ENCODE results near the gene RAB11FIP4.

Gene RAB11FIP4

GRCh38 chr17:31487063-31487647 is 95.7 kb downstream of the RAB11FIP4 start:
- DNase-seq (ENCODE audit: low read depth) = no peak

DNA sequence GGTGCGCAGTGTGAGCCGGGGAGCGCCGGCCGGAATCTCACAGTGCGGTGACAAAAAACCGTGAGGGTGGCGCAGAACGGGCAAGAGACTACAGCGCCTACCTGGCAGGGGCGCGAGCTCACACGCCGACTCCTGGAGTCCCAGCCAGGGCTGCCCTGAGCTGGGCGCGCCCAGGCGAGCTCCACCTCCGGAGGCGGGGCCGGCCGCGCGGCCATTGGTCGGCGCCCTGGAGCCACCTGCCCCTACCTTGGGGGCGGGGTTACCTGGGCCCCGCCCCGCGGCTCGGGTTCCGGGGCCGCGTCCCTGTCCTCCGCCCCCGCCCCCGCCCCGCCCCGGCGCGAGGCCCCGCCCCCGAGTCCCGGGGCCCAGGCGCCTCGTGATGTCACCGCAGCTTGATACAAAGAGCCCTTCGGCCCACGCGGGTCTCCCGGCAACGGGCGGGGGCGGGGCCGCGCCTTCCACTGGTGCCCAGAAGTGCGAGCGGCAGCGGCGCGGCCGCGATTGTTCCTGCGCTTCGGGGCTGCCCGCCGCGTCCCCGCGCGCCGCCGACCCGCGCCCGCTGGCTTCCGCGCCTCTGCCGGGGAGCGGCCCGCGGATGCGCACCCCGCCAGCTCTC is 96.3 kb downstream of the RAB11FIP4 start:
- DNase-seq (ENCODE audit: low read depth) = no peak

DNA sequence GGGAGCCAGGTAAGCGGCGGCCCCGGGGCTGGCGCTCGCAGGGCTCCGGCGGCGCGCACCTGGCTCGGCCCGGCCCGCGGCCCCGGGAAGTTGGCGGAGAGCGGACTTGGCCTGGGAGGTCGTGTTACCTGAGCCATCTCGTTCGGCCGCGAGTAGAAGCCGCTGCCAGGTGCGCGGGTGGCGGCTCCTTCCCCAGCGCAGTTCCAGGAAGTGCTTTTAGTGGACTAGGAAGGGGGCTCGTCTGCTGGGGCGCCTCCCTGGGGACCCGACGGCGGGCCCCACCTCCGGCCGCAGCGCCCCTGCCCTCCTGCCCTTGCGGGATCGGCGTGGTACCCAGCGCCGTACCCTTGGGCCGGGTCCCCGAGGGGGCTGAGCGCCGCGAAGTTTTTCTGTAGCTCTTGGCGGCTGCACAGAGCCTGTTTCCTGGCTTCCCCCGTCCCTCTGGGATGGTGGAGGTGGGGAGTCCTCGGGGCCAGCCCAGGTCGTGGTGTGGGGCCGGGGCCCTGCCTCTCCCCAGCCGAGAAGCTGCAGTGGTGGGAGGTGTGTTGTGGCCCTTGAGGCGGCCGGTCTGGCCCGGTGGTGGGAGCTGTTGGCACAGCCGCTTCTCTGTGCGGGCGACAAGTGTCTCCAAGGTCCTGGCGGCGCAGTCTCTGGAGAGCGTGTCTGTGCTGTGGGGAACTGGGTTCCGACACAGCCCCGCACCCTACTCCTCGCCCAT is 96.9 kb downstream of the RAB11FIP4 start:
- no peak for DNase-seq (ENCODE audit: low read depth)

DNA sequence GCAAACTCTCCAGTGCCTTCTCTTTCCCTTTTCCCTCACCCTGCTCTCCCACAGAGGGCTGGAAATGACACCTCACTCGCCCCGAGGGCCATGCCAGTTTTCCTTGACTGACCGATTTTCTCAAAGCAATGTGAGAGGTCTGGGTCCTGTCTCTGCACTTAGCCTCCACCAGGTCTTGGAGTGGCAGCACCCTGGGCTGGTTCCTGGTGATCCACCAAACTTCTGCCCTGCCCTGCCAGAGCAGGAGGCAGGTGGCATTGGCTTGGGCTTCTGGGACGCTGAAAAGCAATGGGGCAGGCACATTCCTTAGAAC is 97.5 kb downstream of the RAB11FIP4 start:
- DNase-seq (ENCODE audit: low read depth) = no peak

GRCh38 chr17:31489295-31490018 is 98.0 kb downstream of the RAB11FIP4 start:
- DNase-seq (ENCODE audit: low read depth) = no peak

DNA sequence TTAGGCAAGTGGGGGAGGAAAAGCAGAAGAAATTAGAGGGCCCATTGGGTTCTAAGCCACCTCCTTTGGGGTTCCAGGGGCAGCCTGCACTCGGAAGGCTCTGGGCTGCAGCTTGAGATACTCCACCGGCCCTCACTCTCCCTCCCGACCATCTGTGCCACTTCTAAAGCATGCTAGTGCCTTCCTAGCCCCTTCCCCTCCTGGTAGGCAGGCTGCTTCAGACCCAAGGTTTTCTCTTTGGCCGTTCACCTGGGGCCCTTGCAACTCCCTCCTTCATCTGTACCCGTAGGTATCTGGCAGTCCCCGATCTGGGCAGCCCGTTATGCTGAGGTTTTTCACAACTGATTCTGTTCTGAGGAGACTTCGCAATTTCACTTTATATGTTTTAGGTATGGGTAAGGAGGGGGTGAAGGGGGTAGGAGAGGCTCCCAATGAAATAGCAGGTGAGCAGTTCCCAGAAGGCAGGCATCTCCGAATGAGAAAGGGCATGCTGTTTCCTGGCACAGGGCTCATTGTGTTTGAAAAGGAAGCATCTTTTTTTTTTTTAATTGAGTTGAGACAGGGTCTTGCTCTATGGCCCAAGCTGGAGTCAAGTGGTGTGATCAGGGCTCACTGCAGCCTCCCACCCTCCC is 98.7 kb downstream of the RAB11FIP4 start:
- DNase-seq (ENCODE audit: low read depth) = no peak

DNA sequence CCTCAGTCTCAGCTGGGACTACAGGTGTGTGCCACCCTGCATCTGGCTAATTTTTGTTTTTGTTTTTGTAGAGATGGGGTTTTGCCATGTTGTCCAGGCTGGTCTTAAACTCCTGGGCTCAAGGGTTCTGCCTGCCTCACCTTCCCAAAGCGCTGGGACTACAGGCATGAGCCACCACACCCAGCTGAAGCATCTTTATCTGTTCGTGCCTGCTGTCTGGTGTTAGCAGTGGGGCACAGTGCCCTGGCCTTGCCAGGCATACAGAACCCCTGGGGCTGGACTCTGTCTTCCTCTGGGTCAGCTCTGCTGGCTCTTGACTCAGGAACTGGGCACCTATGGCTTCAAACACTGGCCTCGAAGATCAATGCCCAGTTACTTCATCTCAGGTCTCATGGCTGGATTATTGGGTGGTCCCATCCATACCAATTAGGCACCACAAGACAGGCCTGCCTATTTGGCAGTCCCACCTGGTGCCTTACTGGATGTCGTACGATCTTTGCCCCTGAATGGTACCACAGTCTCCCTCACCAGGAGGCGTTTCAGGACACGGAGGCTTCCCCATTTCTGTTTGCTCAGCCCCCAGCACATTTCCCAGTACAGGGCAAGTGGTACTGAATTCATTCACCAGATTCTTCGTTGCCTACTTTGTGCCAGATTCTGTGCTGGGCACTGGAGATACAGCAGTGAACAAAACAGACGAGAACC is 99.3 kb downstream of the RAB11FIP4 start:
- no peak for DNase-seq (ENCODE audit: low read depth)

GRCh38 chr17:31491376-31492131 is 100.1 kb downstream of the RAB11FIP4 start:
- no peak for DNase-seq (ENCODE audit: low read depth)

- DNase-seq (ENCODE audit: low read depth) = no peak
These were observed 100.7 kb downstream of the RAB11FIP4 start for GRCh38 chr17:31492206-31492605.

- DNase-seq (ENCODE audit: low read depth) = no peak
These were observed 101.6 kb downstream of the RAB11FIP4 start for GRCh38 chr17:31492880-31493655.

DNA sequence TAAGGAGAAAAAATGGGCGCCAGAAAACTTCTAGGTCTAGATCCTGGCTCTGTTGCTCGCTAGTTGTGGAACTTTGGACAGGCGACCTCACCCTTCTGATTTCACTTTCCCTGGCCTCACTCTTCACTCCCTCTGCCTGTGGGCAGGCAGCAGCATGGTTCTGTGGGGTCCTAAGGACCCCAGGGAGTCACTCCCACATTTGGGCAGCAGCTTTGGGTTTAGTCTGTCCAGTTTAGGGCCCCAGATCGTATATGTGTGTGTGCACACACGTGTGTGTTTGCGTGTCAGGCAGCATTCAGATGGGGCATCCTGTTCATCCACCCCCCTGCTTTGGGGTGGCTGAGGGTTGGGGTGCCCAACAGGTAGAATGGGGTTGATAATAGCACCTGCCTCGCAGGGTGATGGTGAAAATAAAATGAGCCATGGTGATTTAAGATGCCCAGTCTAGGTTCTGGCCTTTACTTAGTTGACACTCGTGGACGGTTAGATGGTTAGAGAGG is 102.2 kb downstream of the RAB11FIP4 start:
- DNase-seq (ENCODE audit: low read depth) = no peak

DNA sequence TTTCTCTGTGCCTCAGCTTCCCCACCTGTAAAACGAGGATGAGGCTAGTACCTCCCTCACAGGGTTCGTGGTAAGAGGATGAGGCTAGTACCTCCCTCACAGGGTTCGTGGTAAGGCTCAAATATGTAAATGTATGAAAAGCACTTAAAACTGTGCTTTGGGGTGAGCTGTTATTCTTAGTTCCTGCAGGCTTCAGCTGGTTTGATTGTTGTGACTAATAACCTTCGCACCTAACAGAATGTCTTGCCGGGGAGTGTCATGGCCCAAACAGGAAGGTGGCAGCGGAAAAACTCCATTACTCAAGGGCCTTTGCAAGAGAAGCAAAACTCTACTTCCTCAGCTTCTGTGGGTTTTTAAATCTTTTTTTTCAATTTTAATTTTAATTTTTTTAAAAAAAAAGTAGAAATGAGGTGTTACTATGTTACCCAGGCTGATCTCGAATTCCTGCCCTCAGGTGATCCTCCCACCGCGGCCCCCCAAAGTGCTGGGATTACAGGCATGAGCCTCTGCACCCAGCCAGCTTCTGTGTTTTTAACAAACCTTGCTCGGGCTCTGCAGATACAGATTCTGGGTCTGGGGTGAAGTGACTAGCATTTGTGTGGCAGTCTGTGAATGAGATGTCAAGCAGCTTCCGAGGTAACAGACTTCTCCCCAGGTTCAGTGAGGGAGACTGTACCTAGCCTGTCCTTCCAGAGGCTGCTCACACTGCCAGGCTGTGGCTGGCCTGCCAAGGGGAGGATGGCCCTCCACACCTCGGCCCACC is 103.0 kb downstream of the RAB11FIP4 start:
- no peak for DNase-seq (ENCODE audit: low read depth)

DNA sequence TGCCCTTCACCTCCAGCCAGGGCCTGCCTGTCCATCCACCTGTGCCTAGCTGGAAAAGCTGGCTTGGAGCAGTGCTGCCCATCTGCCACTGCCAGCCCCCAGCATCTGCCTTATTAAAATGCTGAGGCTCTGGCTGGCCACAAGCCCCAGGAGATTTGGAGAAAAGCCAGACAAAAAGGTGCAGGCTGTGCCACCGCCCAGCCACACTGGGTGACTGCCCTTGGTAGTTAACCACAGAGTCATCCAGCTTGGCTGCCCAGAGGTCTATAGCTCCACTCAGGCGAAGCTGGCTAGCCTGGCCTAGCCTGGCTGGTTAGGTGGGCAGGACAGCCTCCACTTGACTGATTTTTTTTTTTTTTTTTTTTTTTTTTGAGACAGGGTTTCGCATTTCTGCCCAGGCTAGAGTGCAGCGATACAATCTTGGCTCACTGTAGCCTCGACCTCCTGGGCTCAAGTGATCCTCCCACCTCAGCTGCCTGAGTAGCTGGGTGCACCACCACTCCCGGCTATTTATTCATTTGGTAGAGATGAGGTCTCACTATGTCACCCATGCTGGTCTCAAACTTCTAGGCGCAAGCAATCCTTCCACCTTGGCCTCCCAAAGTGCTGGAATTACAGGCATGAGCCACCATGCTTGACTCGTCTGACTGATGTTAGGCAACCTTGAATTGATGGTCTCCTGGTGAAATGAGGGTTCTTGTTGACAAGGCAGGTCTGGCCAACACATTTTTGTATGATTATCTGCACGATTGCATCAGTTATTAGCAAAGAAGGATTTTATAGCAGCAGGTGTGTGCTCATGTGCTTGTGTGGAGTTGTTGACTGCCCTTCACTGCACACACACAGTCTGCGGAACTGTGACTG is 103.8 kb downstream of the RAB11FIP4 start:
- no peak for DNase-seq (ENCODE audit: low read depth)

DNA sequence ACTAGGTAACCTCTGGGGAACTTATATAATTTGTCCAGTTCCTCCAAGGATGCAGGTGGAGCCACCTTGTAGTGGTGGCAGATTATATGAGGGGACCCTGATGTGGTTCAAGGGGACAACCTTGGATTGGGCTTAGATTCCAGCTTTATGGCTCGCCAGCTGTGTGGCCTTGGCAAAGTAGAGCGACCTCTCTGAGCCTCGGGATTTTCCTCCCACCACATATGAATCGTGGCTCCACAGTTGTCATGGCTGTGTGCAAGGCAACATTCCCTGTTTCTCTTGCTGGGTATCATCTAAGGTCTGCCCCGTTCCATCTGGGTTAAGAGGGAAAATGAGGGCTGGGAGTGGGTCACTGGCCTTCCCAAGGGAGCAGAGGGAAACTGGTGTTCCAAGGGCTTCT is 104.6 kb downstream of the RAB11FIP4 start:
- no peak for DNase-seq (ENCODE audit: low read depth)

GRCh38 chr17:31496601-31497000 is 105.1 kb downstream of the RAB11FIP4 start:
- no peak for DNase-seq (ENCODE audit: low read depth)

- DNase-seq (ENCODE audit: low read depth) = no peak
These were observed 106.0 kb downstream of the RAB11FIP4 start for GRCh38 chr17:31497431-31497830.

GRCh38 chr17:31497994-31498826 is 106.7 kb downstream of the RAB11FIP4 start:
- DNase-seq (ENCODE audit: low read depth) = no peak

Measured in non-pigmented ciliary epithelial cell (primary cell).